Measurements from ENCODE around the gene DNAI4.

DNAI4 gene

GRCh38 chr1:66777831-66778230 is 146.8 kb downstream of the DNAI4 start:
- TF ChIP-seq GABPA (IDR thresholded peaks at IDR 0.05; ENCODE audit: low read depth) (no peak), SPI1 (IDR thresholded peaks at IDR 0.05; ENCODE audit: borderline replicate concordance, low read depth) (no peak), REST (IDR thresholded peaks at IDR 0.05; ENCODE audit: insufficient replicate concordance, low read depth) (no peak), CTCF (IDR thresholded peaks at IDR 0.05; ENCODE audit: insufficient read depth, low read length) (no peak), POLR2AphosphoS5 (IDR thresholded peaks at IDR 0.05; ENCODE audit: low read depth) (no peak)
- H3K27me3 ChIP-seq (ENCODE audit: insufficient read depth, poor library complexity, severe bottlenecking) = no peaks in the 10 kb centered on the region
- no peak overlapping the region for H3K4me3 ChIP-seq (replicated peaks; ENCODE audit: insufficient read depth, low read length)
- no peak overlapping the region for H3K27ac ChIP-seq (replicated peaks)
- no peak for DNase-seq (ENCODE audit: low read depth in 1 of 2, low spot score in 1 of 2)

GRCh38 chr1:66775646-66776045 is 149.0 kb downstream of the DNAI4 start:
- Histone ChIP-seq H3K4me3 (replicated peaks; ENCODE audit: insufficient read depth, low read length) (no peak overlapping the region), H3K27ac (replicated peaks) (no peak overlapping the region), H3K27me3 (ENCODE audit: insufficient read depth, poor library complexity, severe bottlenecking) (no peaks in the 10 kb centered on the region)
- no peak for TF ChIP-seq POLR2AphosphoS5 (IDR thresholded peaks at IDR 0.05; ENCODE audit: low read depth)
- no peak for TF ChIP-seq GABPA (IDR thresholded peaks at IDR 0.05; ENCODE audit: low read depth)
- TF ChIP-seq REST (IDR thresholded peaks at IDR 0.05; ENCODE audit: insufficient replicate concordance, low read depth) = no peak
- TF ChIP-seq CTCF (IDR thresholded peaks at IDR 0.05; ENCODE audit: insufficient read depth, low read length) = no peak
- no peak for TF ChIP-seq SPI1 (IDR thresholded peaks at IDR 0.05; ENCODE audit: borderline replicate concordance, low read depth)
- no peak for DNase-seq (ENCODE audit: low read depth in 1 of 2, low spot score in 1 of 2)

- no peak for DNase-seq (ENCODE audit: low read depth in 1 of 2, low spot score in 1 of 2)
- Histone ChIP-seq H3K27ac (replicated peaks) (no peak overlapping the region), H3K27me3 (ENCODE audit: insufficient read depth, poor library complexity, severe bottlenecking) (no peaks in the 10 kb centered on the region), H3K4me3 (replicated peaks; ENCODE audit: insufficient read depth, low read length) (no peak overlapping the region)
- no peak for TF ChIP-seq POLR2AphosphoS5 (IDR thresholded peaks at IDR 0.05; ENCODE audit: low read depth)
- no peak for TF ChIP-seq CTCF (IDR thresholded peaks at IDR 0.05; ENCODE audit: insufficient read depth, low read length)
- TF ChIP-seq SPI1 (IDR thresholded peaks at IDR 0.05; ENCODE audit: borderline replicate concordance, low read depth) = no peak
- TF ChIP-seq GABPA (IDR thresholded peaks at IDR 0.05; ENCODE audit: low read depth) = no peak
- no peak for TF ChIP-seq REST (IDR thresholded peaks at IDR 0.05; ENCODE audit: insufficient replicate concordance, low read depth)
These were observed 150.2 kb downstream of the DNAI4 start for GRCh38 chr1:66774438-66774837.
